Stimulated activated CD8-positive, alpha-beta memory T cell treated with anti-CD3 and anti-CD28 coated beads, Interleukin-7, amount 100 ng/mL, for 48 hours (primary cell): ENCODE measurements around the gene TNFSF9.
A peak's percentile ranks its signal among the peaks of the same experiment; 100 is the strongest.
"Not testable (repeated sequence)": the region's sequence is repeated elsewhere in the genome, so short reads cannot be mapped to it uniquely, and the experiment has no call there.

Experiments
- DNase-seq, 2 donors: peaks; one replicate each; pipeline ENCODE4 v3.0.0-alpha.2; 2020; ENCODE audit warnings: low read depth in 1 of 2; ENCODE audit errors: extremely low read depth in 1 of 2

Gene TNFSF9

GRCh38 chr19:6503407-6504201 is 27.2 kb upstream of the TNFSF9 start:
- DNase-seq: no peak

- DNase-seq: not testable (repeated sequence)
Measured at GRCh38 chr19:6508028-6508771, 22.6 kb upstream of the TNFSF9 start.

- no peak for DNase-seq
Measured at GRCh38 chr19:6509118-6509971, 21.5 kb upstream of the TNFSF9 start.

- DNase-seq: no peak
Measured at GRCh38 chr19:6510618-6511017, 20.2 kb upstream of the TNFSF9 start.

GRCh38 chr19:6514089-6514488 is 16.7 kb upstream of the TNFSF9 start:
- no peak for DNase-seq

GRCh38 chr19:6514926-6515544 is 15.8 kb upstream of the TNFSF9 start:
- DNase-seq: no peak

GRCh38 chr19:6516018-6516658 is 14.7 kb upstream of the TNFSF9 start:
- DNase-seq: peak; percentile 46 to 84

- DNase-seq: peak; percentile 74 to 87
Measured at GRCh38 chr19:6516659-6517291, 14.1 kb upstream of the TNFSF9 start.

GRCh38 chr19:6518145-6518911 is 12.5 kb upstream of the TNFSF9 start:
- no peak for DNase-seq

- DNase-seq: no peak
Measured at GRCh38 chr19:6519289-6519688, 11.5 kb upstream of the TNFSF9 start.

GRCh38 chr19:6521718-6522646 is 8.8 kb upstream of the TNFSF9 start:
- peak in 1 of 2 donors; percentile 57 for DNase-seq

- no peak for DNase-seq
Measured at GRCh38 chr19:6522712-6523111, 8.1 kb upstream of the TNFSF9 start.

GRCh38 chr19:6524311-6524710 is 6.5 kb upstream of the TNFSF9 start:
- no peak for DNase-seq

GRCh38 chr19:6527893-6528543 is 2.8 kb upstream of the TNFSF9 start:
- DNase-seq: no peak

- no peak for DNase-seq
Measured at GRCh38 chr19:6528544-6529121, 2.2 kb upstream of the TNFSF9 start.

GRCh38 chr19:6529351-6529750 is 1.5 kb upstream of the TNFSF9 start:
- DNase-seq: no peak

- DNase-seq: no peak
Measured at GRCh38 chr19:6529937-6530385, 865 bp upstream of the TNFSF9 start.
